Vagina (tissue), 2 donors: ENCODE results near the gene GPR31. TPM values are rescaled to one million over a fixed set of nuclear protein-coding genes. Genes with fewer than 3 reads are reported as not detected.

Source experiments
- DNase-seq, 2 donors: peaks; one replicate each; pipeline ENCODE4 v3.0.0-alpha.2; 2017; ENCODE audit errors: extremely low spot score in 2 of 2
- H3K27ac ChIP-seq: fragments of 200-600 bp; sonication (generic); one replicate; pipeline ENCODE4 v1.5.1; 2019
- H3K27me3 ChIP-seq: fragments of 200-600 bp; sonication (generic); one replicate; pipeline ENCODE4 v1.5.1; 2019
- H3K36me3 ChIP-seq, 2 donors: fragments of 200-600 bp; sonication (generic); one replicate each; pipeline ENCODE4 v1.5.1; 2017 to 2019
- H3K4me1 ChIP-seq: fragments of 200-600 bp; sonication (generic); one replicate; pipeline ENCODE4 v1.5.1; 2019
- H3K4me3 ChIP-seq, 2 donors: fragments of 200-600 bp; sonication (generic); 1 replicate in 1 of 2; 2 replicates in 1 of 2; pipeline ENCODE4 v1.5.1; 2016 to 2019
- H3K9me3 ChIP-seq: fragments of 200-600 bp; sonication (generic); one replicate; pipeline ENCODE4 v1.5.1; 2019
- CTCF ChIP-seq, 3 experiments: fragments of 450-650 bp in 2 of 3; fragments of 200-600 bp in 1 of 3; sonication (generic) in 1 of 3; IDR thresholded peaks; one replicate each; pipeline ENCODE4 v1.5.1; 2017 to 2019; ENCODE audit warnings: antibody characterized with exemption in 3 of 3, mild to moderate bottlenecking in 2 of 3, moderate library complexity in 2 of 3
- POLR2A ChIP-seq, 2 donors: fragments of 450-650 bp; IDR thresholded peaks; one replicate each; pipeline ENCODE4 v1.6.1; 2017; ENCODE audit warnings: antibody characterized with exemption in 2 of 2, mild to moderate bottlenecking in 2 of 2, moderate library complexity in 2 of 2
- POLR2AphosphoS5 ChIP-seq, 2 donors: sonication (generic); formaldehyde crosslinking; IDR thresholded peaks; one replicate each; pipeline ENCODE4 v1.9.0; 2017; ENCODE audit warnings: antibody characterized with exemption in 2 of 2, mild to moderate bottlenecking in 2 of 2, low read depth in 1 of 2; ENCODE audit not compliant: insufficient read depth in 1 of 2
- intact Hi-C: fragments of 100-400 bp; cut with DNase I; formaldehyde crosslinking; loops from one replicate; pipeline ENCODE4 v1.15.1; 2023
- total RNA-seq: library from RNA; depleted of rRNA; stranded (reverse); fragments of >200 nt; gene quantifications from one replicate; pipeline ENCODE4 v1.2.3, GENCODE V29; 2016

Gene GPR31
- total RNA-seq, 1 donor from 2014 or later = not detected

GRCh38 chr6:167151648-167152047 lies 6.1 kb downstream of the GPR31 start:
- no peak for TF ChIP-seq POLR2A (IDR thresholded peaks at IDR 0.05)
- no peak for TF ChIP-seq CTCF (IDR thresholded peaks at IDR 0.05)
- TF ChIP-seq POLR2AphosphoS5 (IDR thresholded peaks at IDR 0.05; ENCODE audit: insufficient read depth in 1 of 2, low read depth in 1 of 2) = no peak
- Histone ChIP-seq H3K9me3 (no peaks in the 10 kb centered on the region), H3K36me3 (no peaks in the 10 kb centered on the region), H3K4me3 (no peak overlapping the region), H3K4me1 (no peaks in the 10 kb centered on the region), H3K27ac (no peak overlapping the region), H3K27me3 (no peaks in the 10 kb centered on the region)
- intact Hi-C loops = no loop called here
- DNase-seq = no peak

GRCh38 chr6:167150941-167151549 lies 6.7 kb downstream of the GPR31 start:
- no peak for DNase-seq
- H3K27ac ChIP-seq = no peak overlapping the region
- no peaks in the 10 kb centered on the region for H3K9me3 ChIP-seq
- H3K4me1 ChIP-seq = no peaks in the 10 kb centered on the region
- intact Hi-C loops = no loop called here
- TF ChIP-seq CTCF (IDR thresholded peaks at IDR 0.05) (no peak), POLR2AphosphoS5 (IDR thresholded peaks at IDR 0.05; ENCODE audit: insufficient read depth in 1 of 2, low read depth in 1 of 2) (no peak)
- no peaks in the 10 kb centered on the region for H3K27me3 ChIP-seq
- no peak overlapping the region for H3K4me3 ChIP-seq
- H3K36me3 ChIP-seq = no peaks in the 10 kb centered on the region

- DNase-seq = no peak
- Histone ChIP-seq H3K9me3 (no peaks in the 10 kb centered on the region), H3K36me3 (no peaks in the 10 kb centered on the region), H3K27me3 (no peaks in the 10 kb centered on the region), H3K27ac (no peak overlapping the region), H3K4me3 (no peak overlapping the region), H3K4me1 (no peaks in the 10 kb centered on the region)
- intact Hi-C loops = no loop called here
- TF ChIP-seq POLR2AphosphoS5 (IDR thresholded peaks at IDR 0.05; ENCODE audit: insufficient read depth in 1 of 2, low read depth in 1 of 2) (no peak), POLR2A (IDR thresholded peaks at IDR 0.05) (no peak), CTCF (IDR thresholded peaks at IDR 0.05) (no peak)
Measured at GRCh38 chr6:167148997-167149396, 8.8 kb downstream of the GPR31 start.

- TF ChIP-seq CTCF (IDR thresholded peaks at IDR 0.05) (no peak), POLR2A (IDR thresholded peaks at IDR 0.05) (no peak), POLR2AphosphoS5 (IDR thresholded peaks at IDR 0.05; ENCODE audit: insufficient read depth in 1 of 2, low read depth in 1 of 2) (no peak)
- Histone ChIP-seq H3K4me1 (no peaks in the 10 kb centered on the region), H3K9me3 (no peaks in the 10 kb centered on the region), H3K27ac (no peak overlapping the region), H3K27me3 (no peaks in the 10 kb centered on the region), H3K4me3 (no peak overlapping the region), H3K36me3 (no peaks in the 10 kb centered on the region)
- intact Hi-C loops = no loop called here
- no peak for DNase-seq
Measured at GRCh38 chr6:167148021-167148420, 9.8 kb downstream of the GPR31 start.

GRCh38 chr6:167146977-167147376 lies 10.8 kb downstream of the GPR31 start:
- Histone ChIP-seq H3K36me3 (no peaks in the 10 kb centered on the region), H3K4me3 (no peak overlapping the region), H3K27ac (no peak overlapping the region), H3K4me1 (no peaks in the 10 kb centered on the region), H3K9me3 (no peaks in the 10 kb centered on the region), H3K27me3 (no peaks in the 10 kb centered on the region)
- intact Hi-C loops = no loop called here
- TF ChIP-seq POLR2AphosphoS5 (IDR thresholded peaks at IDR 0.05; ENCODE audit: insufficient read depth in 1 of 2, low read depth in 1 of 2) (no peak), POLR2A (IDR thresholded peaks at IDR 0.05) (no peak), CTCF (IDR thresholded peaks at IDR 0.05) (no peak)
- no peak for DNase-seq
